PC-3 (cell line): Measurements from ENCODE around the gene ZNF324. TPM values are rescaled to one million over a fixed set of nuclear protein-coding genes. Genes with fewer than 3 reads are reported as not detected.
"Not testable (repeated sequence)": the region's sequence is repeated elsewhere in the genome, so short reads cannot be mapped to it uniquely, and the experiment has no call there.

ENCODE experiments used
- ATAC-seq: fragments of 200-7000 bp; cut with Tn5 transposase; 2 replicates; pipeline ENCODE4 v1.9.1; 2020; ENCODE audit warnings: mild to moderate bottlenecking, moderate library complexity
- BruUV-seq: library from RNA; stranded (reverse); fragments of 400-500 nt; replicated peaks from 2 replicates; lab custom pipeline; 2021; lab: Mats Ljungman, UMichigan
- CTCF ChIA-PET: fragments of 300-600 bp; sonication (Branson Sonifier 250); formaldehyde crosslinking; loops from one replicate; lab custom pipeline; 2022; ENCODE audit warnings: antibody characterized with exemption; lab: Charles Lee
- POLR2A ChIA-PET: fragments of 300-600 bp; sonication (Branson Sonifier 250); formaldehyde crosslinking; loops from one replicate; lab custom pipeline; 2022; ENCODE audit warnings: antibody characterized with exemption; ENCODE audit not compliant: unreplicated experiment; lab: Charles Lee
- DNase-seq: peaks from one replicate; pipeline ENCODE4 v3.0.0-alpha.2; 2015
- H2AFZ ChIP-seq: fragments of 300-600 bp; sonication (generic); 2 replicates; pipeline ENCODE4 v1.6.0; 2016; ENCODE audit warnings: antibody characterized with exemption, low read length
- H3F3A ChIP-seq: fragments of 300-600 bp; sonication (generic); one replicate; pipeline ENCODE4 v1.6.0; 2017; ENCODE audit warnings: antibody characterized with exemption, low read length, control low read depth, mild to moderate bottlenecking; ENCODE audit not compliant: unreplicated experiment
- H3K27ac ChIP-seq: fragments of 300-600 bp; sonication (generic); 2 replicates; pipeline ENCODE4 v1.5.1; 2016; ENCODE audit warnings: mild to moderate bottlenecking, low read length
- H3K27me3 ChIP-seq: fragments of 300-600 bp; sonication (generic); 2 replicates; pipeline ENCODE4 v1.6.1; 2016; ENCODE audit warnings: low read length, mixed read lengths
- H3K36me3 ChIP-seq: fragments of 300-600 bp; sonication (generic); 2 replicates; pipeline ENCODE4 v1.6.1; 2016; ENCODE audit warnings: low read depth, mixed run types, low read length, mixed read lengths
- H3K4me1 ChIP-seq: fragments of 300-600 bp; sonication (generic); 2 replicates; pipeline ENCODE4 v1.5.1; 2016; ENCODE audit warnings: low read length; ENCODE audit not compliant: insufficient read depth
- H3K4me2 ChIP-seq: fragments of 300-600 bp; sonication (generic); 2 replicates; pipeline ENCODE4 v1.6.0; 2016; ENCODE audit warnings: low read length
- H3K4me3 ChIP-seq: fragments of 300-600 bp; sonication (generic); 2 replicates; pipeline ENCODE4 v1.5.1; 2016; ENCODE audit warnings: mild to moderate bottlenecking, low read length, mixed read lengths
- H3K79me2 ChIP-seq: fragments of 300-600 bp; sonication (generic); 2 replicates; pipeline ENCODE4 v1.6.1; 2017; ENCODE audit warnings: low read length, mixed read lengths
- H3K9ac ChIP-seq: fragments of 300-600 bp; sonication (generic); 2 replicates; pipeline ENCODE4 v1.6.0; 2016; ENCODE audit warnings: mild to moderate bottlenecking, low read length
- H3K9me2 ChIP-seq: fragments of 300-600 bp; sonication (generic); replicated peaks from 2 replicates; pipeline ENCODE4 v1.6.1; 2016; ENCODE audit warnings: mixed run types, low read length, mixed read lengths
- H3K9me3 ChIP-seq: fragments of 300-600 bp; sonication (generic); 2 replicates; pipeline ENCODE4 v1.6.1; 2016; ENCODE audit warnings: low read length, mixed read lengths
- H4K20me1 ChIP-seq: fragments of 300-600 bp; sonication (generic); 2 replicates; pipeline ENCODE4 v1.6.1; 2016; ENCODE audit warnings: low read length, mixed read lengths
- CTCF ChIP-seq: fragments of 300-600 bp; sonication (generic); conservative IDR thresholded peaks from 2 replicates; pipeline ENCODE4 v1.5.1; 2017; ENCODE audit warnings: antibody characterized with exemption, low read depth, mild to moderate bottlenecking, low read length
- EZH2 ChIP-seq: fragments of 300-600 bp; sonication (generic); IDR thresholded peaks from one replicate; pipeline ENCODE4 v1.6.1; 2017; ENCODE audit warnings: antibody characterized with exemption, mild to moderate bottlenecking, low read length; ENCODE audit not compliant: unreplicated experiment
- EZH2phosphoT487 ChIP-seq: fragments of 300-600 bp; sonication (generic); IDR thresholded peaks from 2 replicates; pipeline ENCODE4 v1.6.1; 2018; ENCODE audit warnings: mild to moderate bottlenecking, antibody characterized with exemption, low read length, borderline replicate concordance
- intact Hi-C: fragments of 100-400 bp; cut with micrococcal nuclease; formaldehyde crosslinking; loops from 2 replicates; pipeline ENCODE4 v1.9.0; 2023
- total RNA-seq: library from RNA; depleted of rRNA; stranded (reverse); fragments of >200 nt; gene quantifications from 2 replicates; pipeline ENCODE4 v1.2.3, GENCODE V29; 2014

ZNF324 gene
- total RNA-seq, 1 experiment from 2014 or later, result 15.9 TPM

- BruUV-seq, result no TSS peak
Measured at GRCh38 chr19:58468216-58468839, 1.4 kb downstream of the ZNF324 start.

GRCh38 chr19:58469241-58470013 is 2.5 kb downstream of the ZNF324 start:
- TF ChIP-seq EZH2phosphoT487, result no peak
- TF ChIP-seq EZH2, result no peak
- no peak for TF ChIP-seq CTCF
- no peak overlapping the region for H3K27ac ChIP-seq
- H3K9ac ChIP-seq, result no peak overlapping the region
- H3K4me3 ChIP-seq, result no peak overlapping the region
- no peaks in the 10 kb centered on the region for H3K9me3 ChIP-seq
- no peaks in the 10 kb centered on the region for H3F3A ChIP-seq
- ChIA-PET CTCF (no interaction called here), POLR2A (no interaction called here)
- no peak for DNase-seq
- ATAC-seq, result no peak
- 0 out of 2 replicates have a peak, but pooled peaks cover 6% of the 10 kb centered on the region for H3K36me3 ChIP-seq
- no peak overlapping the region for H2AFZ ChIP-seq
- H3K27me3 ChIP-seq, result no peaks in the 10 kb centered on the region
- no TSS peak for BruUV-seq
- H3K79me2 ChIP-seq, result peaks cover 26% of the 10 kb centered on the region
- no peaks in the 10 kb centered on the region for H3K9me2 ChIP-seq
- intact Hi-C loops, result no loop called here
- peaks cover 10% of the 10 kb centered on the region; the same call in 1 of the 2 replicates for H3K4me1 ChIP-seq
- H4K20me1 ChIP-seq, result no peaks in the 10 kb centered on the region
- H3K4me2 ChIP-seq, result no peak overlapping the region

More at GRCh38 chr19:58468216-58468839, 1.4 kb downstream of the ZNF324 start:
- no peaks in the 10 kb centered on the region for H3K9me2 ChIP-seq
- no peak overlapping the region for H3K27ac ChIP-seq
- H2AFZ ChIP-seq, result no peak overlapping the region
- no peaks in the 10 kb centered on the region for H4K20me1 ChIP-seq
- H3K79me2 ChIP-seq, result peaks cover 26% of the 10 kb centered on the region
- 0 out of 2 replicates have a peak, but pooled peaks cover 6% of the 10 kb centered on the region for H3K36me3 ChIP-seq
- ChIA-PET CTCF (no interaction called here), POLR2A (no interaction called here)
- intact Hi-C loops, result no loop called here
- H3K4me1 ChIP-seq, result peaks cover 9% of the 10 kb centered on the region; the same call in 1 of the 2 replicates
- TF ChIP-seq CTCF, result peak; percentile 27; the same call in 1 of the 2 replicates
- no peak for TF ChIP-seq EZH2
- DNase-seq (peak; percentile 38), ATAC-seq (no peak)
- no peaks in the 10 kb centered on the region for H3K27me3 ChIP-seq
- H3K4me2 ChIP-seq, result peak overlapping the region; percentile 93
- H3K4me3 ChIP-seq, result peak overlapping the region; percentile 80
- H3K9ac ChIP-seq, result no peak overlapping the region; the same call in 1 of the 2 replicates
- no peaks in the 10 kb centered on the region for H3F3A ChIP-seq
- H3K9me3 ChIP-seq, result no peaks in the 10 kb centered on the region

- Histone ChIP-seq H3K79me2 (peaks cover 26% of the 10 kb centered on the region), H3K4me1 (peaks cover 22% of the 10 kb centered on the region)
- POLR2A ChIA-PET, H3K27me3 ChIP-seq, intact Hi-C loops, H3K27ac ChIP-seq, H3K9me2 ChIP-seq, H3F3A ChIP-seq, H3K36me3 ChIP-seq, H3K9ac ChIP-seq, H3K4me2 ChIP-seq, H4K20me1 ChIP-seq, BruUV-seq, H3K4me3 ChIP-seq, ATAC-seq, H3K9me3 ChIP-seq, H2AFZ ChIP-seq, DNase-seq, CTCF ChIA-PET: not testable (repeated sequence)
Measured at GRCh38 chr19:58470837-58471543, 4.1 kb downstream of the ZNF324 start.
